GM19099 (cell line): ENCODE data around the gene MYO19.

ENCODE experiments used
- POLR2A ChIP-seq: IDR thresholded peaks from 3 replicates; pipeline ENCODE4 v1.6.1; 2011; ENCODE audit warnings: low read depth; ENCODE audit not compliant: insufficient read length; ENCODE audit errors: extremely low read depth

MYO19 gene

GRCh38 chr17:36544044-36544306, 9.3 kb upstream of the MYO19 start:
- no peak for TF ChIP-seq POLR2A

- no peak for TF ChIP-seq POLR2A
Observed at GRCh38 chr17:36542755-36543154, 8.1 kb upstream of the MYO19 start.

- TF ChIP-seq POLR2A = no peak
Observed at GRCh38 chr17:36540696-36541095, 6.0 kb upstream of the MYO19 start.

- no peak for TF ChIP-seq POLR2A
Observed at GRCh38 chr17:36535669-36536081, 1.0 kb upstream of the MYO19 start.

GRCh38 chr17:36533935-36534839, 481 bp downstream of the MYO19 start:
- no peak for TF ChIP-seq POLR2A

GRCh38 chr17:36532435-36532975, 2.2 kb downstream of the MYO19 start:
- no peak for TF ChIP-seq POLR2A

- no peak for TF ChIP-seq POLR2A
Observed at GRCh38 chr17:36529121-36529520, 5.5 kb downstream of the MYO19 start.

GRCh38 chr17:36527621-36528250, 6.9 kb downstream of the MYO19 start:
- TF ChIP-seq POLR2A = no peak

GRCh38 chr17:36525888-36526287, 8.8 kb downstream of the MYO19 start:
- no peak for TF ChIP-seq POLR2A

- no peak for TF ChIP-seq POLR2A
Observed at GRCh38 chr17:36525113-36525512, 9.6 kb downstream of the MYO19 start.

- no peak for TF ChIP-seq POLR2A
Observed at GRCh38 chr17:36524428-36524876, 10.2 kb downstream of the MYO19 start.

- no peak for TF ChIP-seq POLR2A
Observed at GRCh38 chr17:36523113-36523512, 11.6 kb downstream of the MYO19 start.

GRCh38 chr17:36515837-36516236, 18.8 kb downstream of the MYO19 start:
- no peak for TF ChIP-seq POLR2A

GRCh38 chr17:36514856-36515255, 19.8 kb downstream of the MYO19 start:
- TF ChIP-seq POLR2A = no peak

- no peak for TF ChIP-seq POLR2A
Observed at GRCh38 chr17:36512641-36513040, 22.0 kb downstream of the MYO19 start.

- no peak for TF ChIP-seq POLR2A
Observed at GRCh38 chr17:36511216-36511615, 23.5 kb downstream of the MYO19 start.
